Endodermal cell (in vitro differentiated cells): ENCODE data around the gene SORD. TPM values are rescaled to one million over a fixed set of nuclear protein-coding genes. Genes with fewer than 3 reads are reported as not detected.

ENCODE experiments used
- DNase-seq: peaks from one replicate; pipeline ENCODE4 v3.0.0-alpha.2; 2017
- H3K27ac ChIP-seq: 2 replicates; pipeline ENCODE4 v1.5.1; 2013; ENCODE audit warnings: mild to moderate bottlenecking, low read depth, low read length, moderate library complexity
- H3K27me3 ChIP-seq: 2 replicates; pipeline ENCODE4 v1.6.1; 2013; ENCODE audit warnings: mild to moderate bottlenecking, low read length, moderate library complexity; ENCODE audit not compliant: insufficient read depth, control insufficient read depth, poor library complexity, severe bottlenecking
- H3K36me3 ChIP-seq: 2 replicates; pipeline ENCODE4 v1.7.0; 2013; ENCODE audit warnings: mild to moderate bottlenecking, low read length, moderate library complexity; ENCODE audit not compliant: control insufficient read depth, insufficient read depth
- H3K4me1 ChIP-seq: one replicate; pipeline ENCODE4 v1.7.0; 2013; ENCODE audit warnings: low read length; ENCODE audit not compliant: control insufficient read depth, insufficient read depth
- H3K4me3 ChIP-seq: 2 replicates; pipeline ENCODE4 v1.5.1; 2013; ENCODE audit warnings: mild to moderate bottlenecking, low read length, moderate library complexity
- H3K9ac ChIP-seq: 2 replicates; pipeline ENCODE4 v1.6.1; 2013; ENCODE audit warnings: mild to moderate bottlenecking, low read length, moderate library complexity; ENCODE audit not compliant: poor library complexity, severe bottlenecking; ENCODE audit errors: extremely low read depth
- H3K9me3 ChIP-seq: 2 replicates; pipeline ENCODE4 v1.6.1; 2013; ENCODE audit warnings: mild to moderate bottlenecking, low read length, moderate library complexity; ENCODE audit not compliant: control insufficient read depth
- H3K27ac Mint-ChIP-seq: 2 replicates; pipeline ENCODE4 v1.8.0; 2020; ENCODE audit warnings: mixed read lengths
- H3K27me3 Mint-ChIP-seq: 2 replicates; pipeline ENCODE4 v1.8.0; 2021; ENCODE audit warnings: mild to moderate bottlenecking, mixed read lengths; ENCODE audit not compliant: insufficient read depth
- H3K36me3 Mint-ChIP-seq: 2 replicates; pipeline ENCODE4 v1.8.0; 2020; ENCODE audit warnings: low read depth, mixed read lengths
- H3K4me1 Mint-ChIP-seq: 2 replicates; pipeline ENCODE4 v1.8.0; 2020; ENCODE audit warnings: mixed read lengths
- H3K4me3 Mint-ChIP-seq: 2 replicates; pipeline ENCODE4 v1.8.0; 2020; ENCODE audit warnings: mild to moderate bottlenecking, moderate library complexity, mixed read lengths
- H3K9me3 Mint-ChIP-seq: 2 replicates; pipeline ENCODE4 v1.8.0; 2020; ENCODE audit warnings: mild to moderate bottlenecking, mixed read lengths
- WGBS, 2 experiments: methylation state at CpG; one replicate each; pipeline versions ENCODE4 v1.1.5 to v1.1.7; 2013; ENCODE audit warnings: missing lambda C conversion rate in 2 of 2, mixed read lengths in 1 of 2; ENCODE audit not compliant: insufficient coverage in 1 of 2, insufficient read length in 1 of 2; 5-methylcytosine and 5-hydroxymethylcytosine counted together
- total RNA-seq, 2 donors: library from RNA; stranded (reverse); fragmentation: NEBNext Ultra II Directional in 1 of 2; extraction: Animal tissue kit (Norgen Biotek cat#: 25700) in 1 of 2; gene quantifications; 2 replicates in 1 of 2; 3 replicates in 1 of 2; pipeline ENCODE4 v1.2.1, GENCODE V29; 2021
- TF ChIP-seq, protein P1 (sequence below): fragments of 200-600 bp; sonication (generic); conservative IDR thresholded peaks from 2 replicates; pipeline ENCODE4 v1.5.0; 2021; ENCODE audit warnings: antibody characterized with exemption, mild to moderate bottlenecking

The SORD gene
- total RNA-seq, 2 donors from 2014 or later = 28.7 to 40.3 TPM

DNA sequence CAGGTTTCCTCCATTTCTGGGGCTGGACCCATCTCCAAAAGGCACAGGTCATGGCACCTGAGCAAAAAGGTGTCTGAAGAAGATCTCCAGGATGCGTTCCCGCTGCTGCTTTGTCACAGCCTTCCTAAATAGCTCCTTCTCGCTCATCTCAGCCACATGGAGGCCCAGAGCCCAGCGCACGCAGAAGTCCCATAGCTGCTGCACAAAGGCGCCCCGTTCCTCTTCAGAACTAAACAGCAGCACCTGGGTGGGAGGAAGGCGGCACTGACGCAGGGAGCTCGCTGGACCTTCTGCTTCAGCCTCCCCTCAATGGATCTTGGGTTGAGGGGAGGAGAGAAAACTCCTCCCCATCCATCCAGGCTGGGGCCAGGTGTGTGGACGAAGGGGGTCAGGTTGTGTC is 82.6 kb downstream of the SORD start:
- Mint-ChIP-seq H3K36me3 (no peaks in the 10 kb centered on the region), H3K27me3 (peaks cover 52% of the 10 kb centered on the region), H3K9me3 (no peaks in the 10 kb centered on the region), H3K4me3 (no peak overlapping the region), H3K4me1 (peaks cover 7% of the 10 kb centered on the region), H3K27ac (no peak overlapping the region)
- TF ChIP-seq, protein P1, sequence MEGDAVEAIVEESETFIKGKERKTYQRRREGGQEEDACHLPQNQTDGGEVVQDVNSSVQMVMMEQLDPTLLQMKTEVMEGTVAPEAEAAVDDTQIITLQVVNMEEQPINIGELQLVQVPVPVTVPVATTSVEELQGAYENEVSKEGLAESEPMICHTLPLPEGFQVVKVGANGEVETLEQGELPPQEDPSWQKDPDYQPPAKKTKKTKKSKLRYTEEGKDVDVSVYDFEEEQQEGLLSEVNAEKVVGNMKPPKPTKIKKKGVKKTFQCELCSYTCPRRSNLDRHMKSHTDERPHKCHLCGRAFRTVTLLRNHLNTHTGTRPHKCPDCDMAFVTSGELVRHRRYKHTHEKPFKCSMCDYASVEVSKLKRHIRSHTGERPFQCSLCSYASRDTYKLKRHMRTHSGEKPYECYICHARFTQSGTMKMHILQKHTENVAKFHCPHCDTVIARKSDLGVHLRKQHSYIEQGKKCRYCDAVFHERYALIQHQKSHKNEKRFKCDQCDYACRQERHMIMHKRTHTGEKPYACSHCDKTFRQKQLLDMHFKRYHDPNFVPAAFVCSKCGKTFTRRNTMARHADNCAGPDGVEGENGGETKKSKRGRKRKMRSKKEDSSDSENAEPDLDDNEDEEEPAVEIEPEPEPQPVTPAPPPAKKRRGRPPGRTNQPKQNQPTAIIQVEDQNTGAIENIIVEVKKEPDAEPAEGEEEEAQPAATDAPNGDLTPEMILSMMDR = no peak
- Histone ChIP-seq H3K9ac (no peak overlapping the region), H3K36me3 (no peaks in the 10 kb centered on the region), H3K4me1 (no peaks in the 10 kb centered on the region), H3K27me3 (peaks cover 57% of the 10 kb centered on the region), H3K9me3 (no peaks in the 10 kb centered on the region), H3K4me3 (no peak overlapping the region), H3K27ac (no peak overlapping the region)
- 94 to 95% methylated on average over 7 to 9 of the region's 11 CpGs for WGBS, 2 experiments
- DNase-seq = no peak

DNA sequence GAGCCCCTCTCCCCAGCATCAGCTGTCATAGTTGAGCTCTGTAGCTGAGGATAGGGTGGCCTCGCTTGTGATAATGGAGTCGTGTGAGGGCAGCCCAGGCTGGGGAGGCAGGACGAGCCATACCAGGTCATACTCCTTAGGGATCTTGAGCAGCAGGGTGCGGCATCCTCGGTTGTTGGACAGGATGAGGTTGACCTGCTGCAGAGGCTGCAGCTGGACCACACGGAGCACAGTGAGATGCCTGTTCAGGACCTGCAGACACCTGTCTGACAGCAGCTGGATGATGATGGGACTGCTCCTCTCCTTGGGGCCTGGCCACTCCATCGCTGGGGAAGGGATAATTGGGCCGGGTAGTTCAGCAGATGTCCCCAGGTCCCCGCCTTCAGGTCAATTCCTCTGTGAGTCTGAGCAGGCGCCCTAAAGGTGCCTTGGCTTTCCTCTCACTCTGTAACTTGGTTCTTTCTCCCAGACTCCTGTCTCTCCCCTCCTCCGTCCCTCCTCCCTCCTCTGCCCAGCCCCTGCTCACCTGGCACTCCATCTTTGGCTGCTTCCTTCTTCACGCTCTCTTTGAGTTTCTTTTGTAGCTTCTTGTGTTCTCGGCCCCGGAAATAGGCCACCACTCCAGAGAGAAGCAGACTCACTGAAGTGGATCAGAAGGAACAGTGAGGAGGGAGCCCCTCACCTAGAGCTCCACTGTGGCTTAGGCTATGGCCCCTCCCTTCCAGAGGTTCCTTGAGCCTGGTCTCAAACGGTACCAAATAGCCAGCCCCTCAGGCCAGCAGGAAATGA is 83.2 kb downstream of the SORD start:
- H3K4me1 ChIP-seq = no peaks in the 10 kb centered on the region
- peaks cover 57% of the 10 kb centered on the region for H3K27me3 ChIP-seq
- Mint-ChIP-seq H3K9me3 (no peaks in the 10 kb centered on the region), H3K4me1 (peaks cover 3% of the 10 kb centered on the region), H3K4me3 (no peak overlapping the region), H3K27ac (no peak overlapping the region), H3K36me3 (no peaks in the 10 kb centered on the region), H3K27me3 (peaks cover 54% of the 10 kb centered on the region)
- no peak overlapping the region for H3K4me3 ChIP-seq
- no peaks in the 10 kb centered on the region for H3K9me3 ChIP-seq
- WGBS, 2 experiments = 86 to 91% methylated on average over 7 to 15 of the region's 15 CpGs
- TF ChIP-seq, protein P1 = no peak
- no peak overlapping the region for H3K9ac ChIP-seq
- DNase-seq = no peak
- no peak overlapping the region for H3K27ac ChIP-seq
- no peaks in the 10 kb centered on the region for H3K36me3 ChIP-seq

DNA sequence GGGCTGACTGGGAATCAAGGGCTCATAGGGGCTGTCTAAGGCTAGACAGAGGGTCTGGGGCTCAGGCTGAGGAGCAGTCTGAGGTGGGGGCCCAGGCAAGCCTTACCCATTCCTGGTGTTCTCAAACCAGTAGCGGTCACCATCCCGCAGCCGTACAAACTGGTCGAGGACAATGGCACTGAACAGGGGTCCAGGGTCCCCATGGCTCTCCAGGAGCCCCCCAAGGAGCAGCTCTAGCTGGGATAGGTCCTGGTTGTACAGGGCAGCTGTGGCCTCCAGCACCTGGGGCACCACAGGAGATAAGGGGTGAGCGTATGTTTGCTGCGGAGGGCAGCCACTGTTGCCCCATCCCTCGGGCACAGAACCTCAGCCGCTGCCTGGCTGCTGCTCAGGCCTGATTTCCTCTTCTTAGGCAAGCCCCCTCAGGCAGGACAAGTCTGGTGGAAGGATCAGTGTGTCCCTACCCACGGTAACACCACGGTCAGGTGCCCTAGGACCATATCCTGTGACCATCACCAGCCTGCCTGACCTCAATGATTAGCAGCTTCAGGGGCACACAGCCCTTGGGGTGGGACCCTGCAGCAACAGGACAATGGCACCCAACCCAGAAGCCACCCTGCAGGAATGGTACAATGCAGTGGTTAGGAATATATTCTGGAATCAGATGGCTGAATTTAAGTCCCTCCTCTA is 85.1 kb downstream of the SORD start:
- no peak overlapping the region for H3K27ac ChIP-seq
- H3K4me3 Mint-ChIP-seq = no peak overlapping the region
- H3K4me3 ChIP-seq = no peak overlapping the region
- no peaks in the 10 kb centered on the region for H3K36me3 ChIP-seq
- H3K9me3 Mint-ChIP-seq = no peaks in the 10 kb centered on the region
- 92 to 100% methylated on average over 4 to 10 of the region's 10 CpGs for WGBS, 2 experiments
- H3K9me3 ChIP-seq = no peaks in the 10 kb centered on the region
- DNase-seq = no peak
- H3K9ac ChIP-seq = no peak overlapping the region
- H3K27ac Mint-ChIP-seq = no peak overlapping the region
- no peaks in the 10 kb centered on the region for H3K36me3 Mint-ChIP-seq
- peaks cover 68% of the 10 kb centered on the region for H3K27me3 ChIP-seq
- TF ChIP-seq, protein P1 = no peak
- peaks cover 71% of the 10 kb centered on the region for H3K27me3 Mint-ChIP-seq
- H3K4me1 ChIP-seq = no peaks in the 10 kb centered on the region
- peaks cover 9% of the 10 kb centered on the region for H3K4me1 Mint-ChIP-seq
